Subcutaneous abdominal adipose tissue (tissue), 5 donors: ENCODE measurements around the gene SKI.
A peak's percentile ranks its signal among the peaks of the same experiment; 100 is the strongest.

ENCODE experiments used
- H3K27ac ChIP-seq: one replicate; pipeline ENCODE4 v1.7.0; 2013; ENCODE audit warnings: low read depth, mild to moderate bottlenecking, inconsistent platforms, low read length, moderate library complexity
- H3K27me3 ChIP-seq, 5 donors: one replicate each; pipeline ENCODE4 v1.7.0; 2013; ENCODE audit warnings: low read length in 5 of 5, inconsistent platforms in 1 of 5; ENCODE audit not compliant: control insufficient read depth in 5 of 5, insufficient read depth in 4 of 5
- H3K36me3 ChIP-seq, 5 donors: one replicate each; pipeline ENCODE4 v1.7.0; 2013; ENCODE audit warnings: low read length in 5 of 5; ENCODE audit not compliant: control insufficient read depth in 5 of 5, insufficient read depth in 5 of 5
- H3K4me1 ChIP-seq, 5 donors: one replicate each; pipeline ENCODE4 v1.7.0; 2013; ENCODE audit warnings: low read length in 5 of 5, mild to moderate bottlenecking in 3 of 5, moderate library complexity in 1 of 5; ENCODE audit not compliant: control insufficient read depth in 5 of 5, insufficient read depth in 5 of 5
- H3K4me3 ChIP-seq, 5 donors: one replicate each; pipeline ENCODE4 v1.7.0; 2013; ENCODE audit warnings: low read length in 5 of 5, low read depth in 1 of 5
- H3K9ac ChIP-seq, 5 donors: one replicate each; pipeline ENCODE4 v1.7.0; 2013; ENCODE audit warnings: low read length in 5 of 5, mild to moderate bottlenecking in 4 of 5, moderate library complexity in 3 of 5
- H3K9me3 ChIP-seq, 5 donors: one replicate each; pipeline ENCODE4 v1.7.0; 2013; ENCODE audit warnings: low read length in 5 of 5; ENCODE audit not compliant: control insufficient read depth in 5 of 5
- donor health status: healthy.
- donor health status: healthy.
- donor health status: healthy.
- donor health status: healthy.
- donor health status: healthy.

Gene SKI

DNA sequence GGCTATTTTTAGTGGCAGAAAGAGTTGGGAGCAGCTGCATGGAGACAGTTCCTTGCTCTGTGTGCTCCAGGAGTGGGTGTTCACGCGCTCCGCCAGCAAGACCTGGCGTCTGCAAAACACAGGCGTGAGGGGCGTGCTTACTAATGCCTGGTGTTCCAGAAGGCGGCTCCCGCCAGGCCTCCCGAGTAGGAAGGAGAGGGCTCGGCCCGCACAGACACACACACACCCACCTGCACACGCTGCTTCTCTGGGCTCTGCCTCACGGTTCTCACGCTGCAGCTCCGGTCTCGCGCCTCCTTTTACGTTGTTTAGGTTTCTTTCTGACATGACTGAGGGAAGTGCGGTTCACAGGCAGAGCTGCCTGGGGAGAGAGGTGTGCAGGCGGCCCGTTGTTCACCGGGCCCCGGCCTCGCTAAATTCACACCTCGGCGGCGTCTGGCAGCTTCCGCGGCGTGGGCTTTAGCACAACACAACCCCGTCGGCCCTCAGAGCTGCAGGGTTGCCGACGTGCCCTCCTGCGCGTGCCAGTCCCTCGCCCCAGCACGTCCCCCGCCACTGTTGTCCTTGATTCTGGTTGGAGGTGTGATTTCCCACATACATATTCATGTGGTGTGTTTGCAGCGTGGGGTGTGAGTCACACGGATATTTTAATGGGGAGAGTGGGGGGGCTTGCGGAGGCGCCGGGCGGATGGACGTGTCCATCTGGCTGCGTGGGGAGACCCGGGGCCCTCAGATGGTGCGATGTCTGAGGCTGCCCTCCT, 77.0 kb downstream of the SKI start:
- Histone ChIP-seq H3K4me3 (no peak overlapping the region), H3K4me1 (peaks cover under 1 to 38% (median 27%) of the 10 kb centered on the region in 5 donors), H3K9me3 (no peaks in the 10 kb centered on the region), H3K27me3 (no peaks in the 10 kb centered on the region), H3K27ac (no peak overlapping the region), H3K36me3 (peaks cover 5 to 68% (median 64%) of the 10 kb centered on the region in 5 donors), H3K9ac (no peak overlapping the region)

DNA sequence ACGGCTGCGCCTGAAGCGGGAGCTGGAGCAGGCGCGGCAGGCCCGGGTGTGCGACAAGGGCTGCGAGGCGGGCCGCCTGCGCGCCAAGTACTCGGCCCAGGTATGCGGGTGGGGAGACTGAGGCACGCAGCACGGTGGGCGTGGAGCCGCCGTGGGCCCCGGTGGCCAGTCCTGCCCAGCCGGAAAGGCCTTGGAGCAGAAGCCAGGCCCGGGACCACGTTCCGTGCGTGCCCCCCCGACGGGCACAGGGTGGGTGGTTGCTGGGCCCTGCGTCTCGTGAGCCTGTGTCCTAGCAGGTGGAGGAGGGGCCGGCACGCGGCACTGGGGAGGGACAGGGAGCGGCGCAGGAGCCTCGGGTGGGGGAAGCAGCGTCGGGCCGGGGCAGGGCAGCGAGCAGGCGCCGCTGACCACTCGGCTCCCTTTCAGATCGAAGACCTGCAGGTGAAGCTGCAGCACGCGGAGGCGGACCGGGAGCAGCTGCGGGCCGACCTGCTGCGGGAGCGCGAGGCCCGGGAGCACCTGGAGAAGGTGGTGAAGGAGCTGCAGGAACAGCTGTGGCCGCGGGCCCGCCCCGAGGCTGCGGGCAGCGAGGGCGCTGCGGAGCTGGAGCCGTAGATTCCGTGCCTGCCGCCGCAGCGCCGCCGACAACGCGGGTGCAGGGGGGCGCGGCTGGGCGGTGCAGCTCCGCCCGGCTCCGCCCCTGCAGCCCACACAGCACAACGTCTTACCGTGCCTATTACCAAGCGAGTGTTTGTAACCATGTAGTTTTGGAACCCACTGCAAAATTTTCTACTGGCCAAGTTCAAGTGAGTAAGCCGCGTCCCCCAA, 78.2 kb downstream of the SKI start:
- Histone ChIP-seq H3K36me3 (peaks cover 5 to 68% (median 64%) of the 10 kb centered on the region in 5 donors), H3K4me3 (no peak overlapping the region), H3K27me3 (no peaks in the 10 kb centered on the region), H3K27ac (no peak overlapping the region), H3K9me3 (no peaks in the 10 kb centered on the region), H3K4me1 (peaks cover 0 to 38% (median 25%) of the 10 kb centered on the region in 5 donors), H3K9ac (no peak overlapping the region)

DNA sequence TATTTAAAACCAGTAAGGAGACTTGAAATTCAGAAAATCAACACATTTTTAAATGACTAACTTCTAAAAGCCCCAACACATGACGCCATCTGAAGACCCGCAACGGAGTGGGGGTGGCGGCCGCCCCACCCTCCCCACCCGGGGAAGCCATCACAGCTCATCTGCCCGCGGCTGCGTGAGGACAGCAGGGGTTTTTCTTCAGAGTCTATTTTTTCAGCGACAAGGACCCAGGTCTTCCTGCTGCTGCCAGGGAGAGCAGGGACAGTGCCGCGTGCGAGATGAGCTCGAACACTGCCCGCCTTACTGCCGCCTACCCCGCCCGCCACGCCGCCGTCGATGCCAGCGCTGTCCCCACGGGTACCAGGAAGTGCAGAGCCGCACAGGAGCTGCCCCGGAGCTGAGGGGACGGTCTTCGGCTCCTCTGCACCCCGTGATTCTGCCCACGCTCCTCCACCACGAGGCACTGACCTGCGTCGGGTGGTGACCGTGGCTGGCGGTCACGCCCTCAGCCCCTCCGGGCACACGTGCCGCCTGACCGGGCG, 79.0 kb downstream of the SKI start:
- H3K27ac ChIP-seq: no peak overlapping the region
- no peak overlapping the region for H3K4me3 ChIP-seq
- H3K9me3 ChIP-seq: no peaks in the 10 kb centered on the region
- H3K9ac ChIP-seq: no peak overlapping the region
- peaks cover 0 to 38% (median 26%) of the 10 kb centered on the region in 5 donors for H3K4me1 ChIP-seq
- H3K27me3 ChIP-seq: no peaks in the 10 kb centered on the region
- H3K36me3 ChIP-seq: peaks cover 5 to 68% (median 64%) of the 10 kb centered on the region in 5 donors

DNA sequence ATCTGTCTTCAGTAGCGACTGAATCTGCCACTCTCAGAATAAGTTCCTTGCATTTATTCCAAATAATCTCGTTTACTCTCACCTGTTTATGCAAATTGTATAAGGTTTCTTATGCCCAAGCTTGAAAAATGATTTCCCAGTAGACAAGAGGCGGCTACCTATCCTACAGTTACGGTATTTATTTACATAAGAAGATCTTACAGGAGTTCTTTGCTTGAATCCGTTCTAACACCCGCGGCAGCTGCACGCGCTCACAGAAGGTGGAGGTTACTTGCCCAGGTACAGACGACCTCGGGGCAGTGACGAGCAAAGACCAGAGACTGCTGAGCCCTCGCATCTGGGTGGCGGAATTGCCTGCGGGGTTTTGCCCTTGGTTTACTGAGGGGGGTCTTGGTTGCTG, 79.9 kb downstream of the SKI start:
- Histone ChIP-seq H3K9me3 (no peaks in the 10 kb centered on the region), H3K4me3 (no peak overlapping the region), H3K4me1 (peaks cover 0 to 42% (median 32%) of the 10 kb centered on the region in 5 donors), H3K27me3 (no peaks in the 10 kb centered on the region), H3K36me3 (peaks cover 5 to 64% (median 61%) of the 10 kb centered on the region in 5 donors), H3K27ac (no peak overlapping the region), H3K9ac (no peak overlapping the region)

DNA sequence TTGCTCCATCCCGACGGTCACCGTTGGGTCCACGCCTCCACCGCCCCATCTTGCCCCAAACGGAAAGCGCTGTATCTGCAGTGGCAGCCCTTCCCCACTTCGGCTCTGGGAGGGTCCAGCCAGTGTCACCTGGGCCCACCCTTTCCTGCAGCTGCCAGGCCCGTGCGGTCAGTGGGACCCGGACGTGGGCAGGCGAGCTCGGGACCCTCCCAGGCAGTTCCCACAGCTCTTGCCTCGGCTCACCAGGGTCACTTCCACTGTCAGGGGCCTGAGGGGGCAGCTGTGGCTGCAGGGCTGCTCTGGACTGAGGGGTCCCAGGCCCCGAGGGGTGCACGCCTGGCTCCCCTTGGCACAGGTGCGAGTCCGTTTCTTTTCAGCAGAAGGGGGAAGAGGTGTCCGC, 80.7 kb downstream of the SKI start:
- Histone ChIP-seq H3K9ac (peak overlapping the region in 1 of 5 donors; percentile 35), H3K4me3 (no peak overlapping the region), H3K36me3 (peaks cover 5 to 55% (median 52%) of the 10 kb centered on the region in 5 donors), H3K4me1 (peaks cover 1 to 50% (median 40%) of the 10 kb centered on the region in 5 donors), H3K27me3 (no peaks in the 10 kb centered on the region), H3K9me3 (no peaks in the 10 kb centered on the region), H3K27ac (no peak overlapping the region)

DNA sequence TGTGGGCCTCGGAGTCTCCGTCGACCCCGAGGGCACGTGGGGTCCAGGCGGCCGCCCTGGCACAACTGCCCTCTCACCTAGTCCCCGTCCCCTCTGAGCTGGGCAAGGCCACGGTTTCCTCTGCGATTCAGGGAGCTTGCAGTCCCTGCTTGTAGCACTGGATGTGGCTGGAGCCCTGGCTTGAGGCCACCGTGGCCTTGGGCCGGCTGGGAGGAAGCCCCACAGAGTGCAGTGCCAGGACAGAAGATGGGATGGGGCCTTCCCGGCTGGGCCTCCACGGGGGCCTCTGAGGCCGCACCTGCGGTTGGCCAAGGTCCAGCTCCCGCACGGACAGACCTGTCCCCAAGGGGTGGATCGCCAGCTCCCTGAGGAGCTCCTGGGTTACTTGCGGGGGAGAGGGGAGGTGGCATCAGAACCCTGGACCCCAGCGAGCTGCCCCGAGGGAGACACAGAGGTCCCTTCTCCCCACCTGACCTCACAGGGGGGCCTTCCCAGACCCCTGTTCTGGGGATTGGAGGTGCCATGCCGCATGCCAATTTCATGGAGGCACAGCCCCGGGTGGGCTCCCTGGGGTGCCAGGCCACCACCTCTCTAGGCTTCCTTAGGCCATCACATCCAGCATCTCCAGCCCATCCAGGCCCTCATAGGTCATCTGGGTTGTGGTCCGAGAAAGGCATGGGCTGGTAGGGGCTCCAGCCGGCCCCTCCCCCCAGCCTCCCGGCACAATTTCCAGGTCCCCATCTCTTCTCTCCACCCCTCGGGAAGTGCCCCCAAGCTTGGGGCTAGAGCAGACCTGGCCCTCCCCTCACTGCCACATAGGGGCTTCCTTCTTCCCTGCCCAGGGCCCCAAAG, 82.4 kb downstream of the SKI start:
- no peaks in the 10 kb centered on the region for H3K27me3 ChIP-seq
- H3K4me1 ChIP-seq: peaks cover 1 to 51% (median 47%) of the 10 kb centered on the region in 5 donors
- H3K9ac ChIP-seq: peak overlapping the region in 2 of 5 donors; percentile 8 to 52
- peak overlapping the region; percentile 85 for H3K27ac ChIP-seq
- no peak overlapping the region for H3K4me3 ChIP-seq
- peaks cover 5 to 38% (median 35%) of the 10 kb centered on the region in 5 donors for H3K36me3 ChIP-seq
- H3K9me3 ChIP-seq: no peaks in the 10 kb centered on the region

DNA sequence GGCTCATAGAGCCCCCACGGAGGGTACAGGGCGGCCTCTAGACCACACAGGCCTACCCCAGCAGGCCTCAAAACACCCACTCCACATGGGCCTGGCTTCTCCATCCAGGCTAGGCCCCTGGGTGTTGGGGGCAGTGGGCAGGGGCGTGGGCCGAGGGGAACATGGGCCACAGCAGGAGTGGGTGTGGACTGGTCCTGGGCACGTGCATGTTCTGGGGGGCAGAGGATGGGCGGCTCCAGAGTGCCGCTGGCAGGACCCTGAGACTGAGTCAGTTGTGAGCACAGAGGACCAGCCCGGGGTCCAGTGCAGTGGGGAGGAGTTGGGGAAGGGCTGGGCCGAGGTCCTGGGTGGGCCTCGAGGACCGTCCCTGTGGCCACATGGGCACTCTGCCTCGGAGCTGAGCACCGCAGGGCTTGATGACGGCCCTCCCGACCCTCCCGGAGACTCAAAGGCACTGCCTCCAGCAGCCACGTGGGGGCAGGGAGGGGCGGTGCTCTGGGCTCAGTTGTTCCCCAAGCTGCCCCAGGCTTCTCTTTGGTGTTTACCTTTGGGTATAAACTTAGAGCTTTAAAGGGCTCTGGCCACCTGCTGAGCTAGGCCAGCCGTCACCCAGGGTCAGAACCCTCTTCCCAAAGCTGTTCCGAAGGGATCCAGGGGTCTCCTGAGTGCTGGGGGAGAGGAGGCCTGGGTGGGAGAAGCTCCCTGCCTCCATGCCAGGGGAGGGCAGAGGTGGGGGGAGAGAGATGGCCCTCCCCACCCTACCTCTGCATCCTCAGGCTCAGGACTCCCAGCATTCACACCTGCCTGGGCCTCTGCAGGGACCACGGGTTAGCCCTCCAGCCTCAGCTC, 83.3 kb downstream of the SKI start:
- H3K4me3 ChIP-seq: no peak overlapping the region
- peak overlapping the region; percentile 85 for H3K27ac ChIP-seq
- no peaks in the 10 kb centered on the region for H3K27me3 ChIP-seq
- peaks cover 5 to 30% (median 27%) of the 10 kb centered on the region in 5 donors for H3K36me3 ChIP-seq
- no peaks in the 10 kb centered on the region for H3K9me3 ChIP-seq
- peaks cover 1 to 59% (median 56%) of the 10 kb centered on the region in 5 donors for H3K4me1 ChIP-seq
- peak overlapping the region in 2 of 5 donors; percentile 8 to 52 for H3K9ac ChIP-seq

DNA sequence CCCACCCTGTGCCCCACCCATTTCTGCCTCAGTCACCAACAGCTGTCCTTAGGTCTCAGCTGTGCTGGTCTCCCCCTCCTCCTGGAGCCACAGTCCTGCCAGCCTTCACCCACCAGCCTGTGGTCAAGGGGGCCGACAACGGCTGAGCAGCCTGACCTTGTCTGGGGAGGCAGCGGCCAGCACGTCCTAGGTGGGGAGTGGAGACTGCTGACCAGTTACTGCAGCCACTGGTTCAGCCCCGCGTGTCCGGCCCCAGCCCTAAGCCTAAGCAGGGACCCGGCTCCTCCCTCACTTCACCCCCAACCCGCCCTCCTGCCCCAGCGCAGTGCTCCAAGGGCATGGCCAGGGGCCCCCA, 84.0 kb downstream of the SKI start:
- H3K36me3 ChIP-seq: peaks cover 5 to 22% (median 21%) of the 10 kb centered on the region in 5 donors
- no peaks in the 10 kb centered on the region for H3K27me3 ChIP-seq
- peak overlapping the region; percentile 85 for H3K27ac ChIP-seq
- no peak overlapping the region for H3K4me3 ChIP-seq
- peak overlapping the region in 1 of 5 donors; percentile 66 for H3K9ac ChIP-seq
- peaks cover 1 to 67% (median 62%) of the 10 kb centered on the region in 5 donors for H3K4me1 ChIP-seq
- H3K9me3 ChIP-seq: no peaks in the 10 kb centered on the region
